ENCODE measurements around the gene NOL3. TPM values are rescaled to one million over a fixed set of nuclear protein-coding genes. Genes with fewer than 3 reads are reported as not detected.

NOL3 gene
- total and polyA plus RNA-seq, 9 of the 15 experiments (the other 6 are each of a cell fraction or from before 2014, with no cell fraction given), result 0.45 to 14.0 (median 5.4) TPM

GRCh38 chr16:67164599-67165061 lies 5.7 kb upstream of the NOL3 start, which contains the start of gene HSF4 (continued):
- peak in 1 of 2 experiments; percentile 92; a peak in 1 of 4 replicates for TF ChIP-seq MLX (CRISPR knock-in tag; conservative IDR thresholded peaks at IDR 0.05)
- TF ChIP-seq DPF2 (IDR thresholded peaks at IDR 0.05), result no peak
- no peak for TF ChIP-seq E2F3 (CRISPR knock-in tag; IDR thresholded peaks at IDR 0.05)
- no peak for TF ChIP-seq PPARD (CRISPR knock-in tag; IDR thresholded peaks at IDR 0.05)
- TF ChIP-seq ZNF23 (CRISPR knock-in tag; IDR thresholded peaks at IDR 0.05), result no peak
- TF ChIP-seq NR2C1 (IDR thresholded peaks at IDR 0.05), result no peak
- TF ChIP-seq NR2C1 (tag; IDR thresholded peaks at IDR 0.05), result no peak
- TF ChIP-seq, protein P1, sequence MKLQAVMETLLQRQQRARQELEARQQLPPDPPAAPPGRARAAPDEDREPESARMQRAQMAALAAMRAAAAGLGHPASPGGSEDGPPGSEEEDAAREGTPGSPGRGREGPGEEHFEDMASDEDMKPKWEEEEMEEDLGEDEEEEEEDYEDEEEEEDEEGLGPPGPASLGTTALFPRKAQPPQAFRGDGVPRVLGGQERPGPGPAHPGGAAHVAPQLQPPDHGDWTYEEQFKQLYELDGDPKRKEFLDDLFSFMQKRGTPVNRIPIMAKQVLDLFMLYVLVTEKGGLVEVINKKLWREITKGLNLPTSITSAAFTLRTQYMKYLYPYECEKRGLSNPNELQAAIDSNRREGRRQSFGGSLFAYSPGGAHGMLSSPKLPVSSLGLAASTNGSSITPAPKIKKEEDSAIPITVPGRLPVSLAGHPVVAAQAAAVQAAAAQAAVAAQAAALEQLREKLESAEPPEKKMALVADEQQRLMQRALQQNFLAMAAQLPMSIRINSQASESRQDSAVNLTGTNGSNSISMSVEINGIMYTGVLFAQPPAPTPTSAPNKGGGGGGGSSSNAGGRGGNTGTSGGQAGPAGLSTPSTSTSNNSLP (IDR thresholded peaks at IDR 0.05; ENCODE audit: borderline replicate concordance, low read depth, low read length), result no peak
- TF ChIP-seq MYNN (IDR thresholded peaks at IDR 0.05), result no peak; the same call in 1 of the 2 replicates
- TF ChIP-seq MYNN (CRISPR knock-in tag; IDR thresholded peaks at IDR 0.05), result no peak
- TF ChIP-seq NR1H2 (CRISPR knock-in tag; IDR thresholded peaks at IDR 0.05), result no peak
- TF ChIP-seq ZNF146 (CRISPR knock-in tag; IDR thresholded peaks at IDR 0.05; ENCODE audit: unreplicated experiment), result no peak
- TF ChIP-seq MYBL2 (IDR thresholded peaks at IDR 0.05; ENCODE audit: low read depth), result no peak
- TF ChIP-seq MYBL2 (CRISPR knock-in tag; IDR thresholded peaks at IDR 0.05; ENCODE audit: borderline replicate concordance), result no peak
- TF ChIP-seq ZNF277 (CRISPR knock-in tag; IDR thresholded peaks at IDR 0.05; ENCODE audit: borderline replicate concordance), result no peak
- TF ChIP-seq ZNF140 (CRISPR knock-in tag; IDR thresholded peaks at IDR 0.05), result no peak
- TF ChIP-seq CTCF (IDR thresholded peaks at IDR 0.05 in 2 of 3, conservative IDR thresholded peaks at IDR 0.05 in 1 of 3; ENCODE audit: insufficient read depth in 2 of 3, low read depth in 1 of 3, low read length in 3 of 3), result no peak
- TF ChIP-seq LCOR (CRISPR knock-in tag; IDR thresholded peaks at IDR 0.05), result no peak
- TF ChIP-seq, protein P2, sequence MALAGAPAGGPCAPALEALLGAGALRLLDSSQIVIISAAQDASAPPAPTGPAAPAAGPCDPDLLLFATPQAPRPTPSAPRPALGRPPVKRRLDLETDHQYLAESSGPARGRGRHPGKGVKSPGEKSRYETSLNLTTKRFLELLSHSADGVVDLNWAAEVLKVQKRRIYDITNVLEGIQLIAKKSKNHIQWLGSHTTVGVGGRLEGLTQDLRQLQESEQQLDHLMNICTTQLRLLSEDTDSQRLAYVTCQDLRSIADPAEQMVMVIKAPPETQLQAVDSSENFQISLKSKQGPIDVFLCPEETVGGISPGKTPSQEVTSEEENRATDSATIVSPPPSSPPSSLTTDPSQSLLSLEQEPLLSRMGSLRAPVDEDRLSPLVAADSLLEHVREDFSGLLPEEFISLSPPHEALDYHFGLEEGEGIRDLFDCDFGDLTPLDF (CRISPR knock-in tag; IDR thresholded peaks at IDR 0.05), result 0 out of 2 replicates have a peak, but pooled peaks have one; percentile 21
- no peak for TF ChIP-seq ZBTB2 (IDR thresholded peaks at IDR 0.05)
- no peak for TF ChIP-seq ZNF232 (CRISPR knock-in tag; IDR thresholded peaks at IDR 0.05)
- peak; percentile 71; the same call in 1 of the 2 replicates for TF ChIP-seq CTBP1 (IDR thresholded peaks at IDR 0.05; ENCODE audit: borderline replicate concordance)
